ENCODE results near the gene GRID1.

Gene GRID1

DNA sequence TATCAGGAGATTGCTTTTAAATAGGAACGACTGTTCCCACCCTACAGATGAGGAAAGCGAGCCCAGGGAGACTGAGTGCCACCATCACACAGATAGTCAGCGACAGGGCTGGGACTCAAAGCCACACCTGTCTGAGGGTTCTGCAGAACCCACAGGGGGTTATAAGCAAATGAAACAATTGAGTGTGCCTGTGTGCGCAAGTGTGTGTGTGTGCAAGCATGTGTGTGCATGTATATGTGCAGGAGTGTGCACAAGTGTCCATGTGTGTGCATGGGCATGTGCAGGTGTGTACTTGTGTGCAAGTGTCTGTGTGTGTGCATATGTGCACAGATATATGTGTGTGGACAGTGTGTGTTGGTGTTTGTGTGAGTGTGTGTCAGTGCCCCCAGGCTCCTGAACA is 280.2 kb downstream of the GRID1 start:
- Histone ChIP-seq H3K9me2 (replicated peaks; ENCODE audit: insufficient read depth, low read length) (no peaks in the 10 kb centered on the region), H4K20me1 (ENCODE audit: insufficient read depth, low read length) (no peaks in the 10 kb centered on the region), H3K36me3 (replicated peaks; ENCODE audit: insufficient read depth, low read length) (no peaks in the 10 kb centered on the region), H3K79me2 (ENCODE audit: low read length) (no peaks in the 10 kb centered on the region), H2AFZ (ENCODE audit: low read length) (no peak overlapping the region), H3K4me2 (ENCODE audit: low read depth, low read length) (no peak overlapping the region), H3K9me3 (replicated peaks; ENCODE audit: insufficient read depth, low read length) (no peaks in the 10 kb centered on the region), H3K4me3 (ENCODE audit: low read length) (no peak overlapping the region), H3K9ac (ENCODE audit: low read length) (no peak overlapping the region), H3K27ac (ENCODE audit: low read length) (no peak overlapping the region), H3K4me1 (ENCODE audit: low read length) (no peaks in the 10 kb centered on the region), H3F3A (ENCODE audit: insufficient read depth, low read length) (no peaks in the 10 kb centered on the region), H3K27me3 (replicated peaks; ENCODE audit: insufficient read depth, low read length) (no peaks in the 10 kb centered on the region)
- TF ChIP-seq EZH2 (optimal IDR thresholded peaks at IDR 0.05; ENCODE audit: low read depth, low read length) (no peak), EZH2phosphoT487 (IDR thresholded peaks at IDR 0.05; ENCODE audit: low read length) (no peak)
- DNase-seq, result no peak

DNA sequence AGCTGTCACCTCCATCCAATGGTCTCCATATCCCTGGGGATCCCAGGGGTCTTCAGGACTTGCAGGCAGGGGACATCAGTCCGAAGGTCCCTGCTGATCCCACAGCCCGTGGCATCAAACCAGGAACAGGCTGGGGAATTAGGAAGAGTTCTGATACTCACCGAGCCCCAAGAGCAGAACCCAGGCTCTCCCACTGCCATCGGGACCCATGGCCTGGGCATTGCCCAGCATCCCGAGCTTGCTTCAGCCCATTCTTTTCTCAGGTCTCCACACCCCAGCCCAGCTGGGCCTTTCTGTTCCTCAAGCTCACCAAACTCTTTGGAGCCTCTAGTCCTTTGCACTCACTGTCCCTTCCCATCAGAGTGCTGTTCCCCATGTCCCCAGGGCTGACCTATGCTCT is 280.9 kb downstream of the GRID1 start:
- Histone ChIP-seq H3K9me2 (replicated peaks; ENCODE audit: insufficient read depth, low read length) (no peaks in the 10 kb centered on the region), H3K36me3 (replicated peaks; ENCODE audit: insufficient read depth, low read length) (no peaks in the 10 kb centered on the region), H3K4me2 (ENCODE audit: low read depth, low read length) (no peak overlapping the region), H3K27ac (ENCODE audit: low read length) (no peak overlapping the region), H3K4me1 (ENCODE audit: low read length) (no peaks in the 10 kb centered on the region), H3K4me3 (ENCODE audit: low read length) (no peak overlapping the region), H2AFZ (ENCODE audit: low read length) (no peak overlapping the region), H3K27me3 (replicated peaks; ENCODE audit: insufficient read depth, low read length) (no peaks in the 10 kb centered on the region), H3F3A (ENCODE audit: insufficient read depth, low read length) (no peaks in the 10 kb centered on the region), H3K9ac (ENCODE audit: low read length) (no peak overlapping the region), H3K9me3 (replicated peaks; ENCODE audit: insufficient read depth, low read length) (no peaks in the 10 kb centered on the region), H3K79me2 (ENCODE audit: low read length) (no peaks in the 10 kb centered on the region), H4K20me1 (ENCODE audit: insufficient read depth, low read length) (no peaks in the 10 kb centered on the region)
- no peak for DNase-seq
- TF ChIP-seq, protein P1, sequence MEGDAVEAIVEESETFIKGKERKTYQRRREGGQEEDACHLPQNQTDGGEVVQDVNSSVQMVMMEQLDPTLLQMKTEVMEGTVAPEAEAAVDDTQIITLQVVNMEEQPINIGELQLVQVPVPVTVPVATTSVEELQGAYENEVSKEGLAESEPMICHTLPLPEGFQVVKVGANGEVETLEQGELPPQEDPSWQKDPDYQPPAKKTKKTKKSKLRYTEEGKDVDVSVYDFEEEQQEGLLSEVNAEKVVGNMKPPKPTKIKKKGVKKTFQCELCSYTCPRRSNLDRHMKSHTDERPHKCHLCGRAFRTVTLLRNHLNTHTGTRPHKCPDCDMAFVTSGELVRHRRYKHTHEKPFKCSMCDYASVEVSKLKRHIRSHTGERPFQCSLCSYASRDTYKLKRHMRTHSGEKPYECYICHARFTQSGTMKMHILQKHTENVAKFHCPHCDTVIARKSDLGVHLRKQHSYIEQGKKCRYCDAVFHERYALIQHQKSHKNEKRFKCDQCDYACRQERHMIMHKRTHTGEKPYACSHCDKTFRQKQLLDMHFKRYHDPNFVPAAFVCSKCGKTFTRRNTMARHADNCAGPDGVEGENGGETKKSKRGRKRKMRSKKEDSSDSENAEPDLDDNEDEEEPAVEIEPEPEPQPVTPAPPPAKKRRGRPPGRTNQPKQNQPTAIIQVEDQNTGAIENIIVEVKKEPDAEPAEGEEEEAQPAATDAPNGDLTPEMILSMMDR (IDR thresholded peaks at IDR 0.05; ENCODE audit: low read length), result no peak
- TF ChIP-seq EZH2phosphoT487 (IDR thresholded peaks at IDR 0.05; ENCODE audit: low read length) (no peak), EZH2 (optimal IDR thresholded peaks at IDR 0.05; ENCODE audit: low read depth, low read length) (no peak)

DNA sequence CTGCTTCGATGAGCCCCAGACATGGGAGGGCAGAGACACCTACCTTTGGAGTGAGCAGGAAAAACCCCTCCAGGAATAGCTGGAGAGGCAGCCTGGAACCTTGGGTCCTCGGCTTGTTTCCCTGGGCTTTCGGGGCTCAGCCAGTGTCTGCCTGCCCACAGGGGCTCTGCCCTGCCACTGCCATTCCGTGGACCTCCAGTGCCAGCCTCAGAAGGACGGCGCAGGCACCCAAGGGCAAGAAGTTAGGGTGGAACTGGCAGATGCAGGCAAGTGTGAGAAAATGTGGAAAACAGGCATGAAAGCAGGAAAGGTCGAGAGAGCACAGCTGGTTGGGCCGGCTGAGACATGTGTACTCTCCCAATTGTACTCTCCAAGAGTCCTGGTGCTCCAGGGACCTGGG is 281.5 kb downstream of the GRID1 start:
- H2AFZ ChIP-seq (ENCODE audit: low read length), result no peak overlapping the region
- H3K4me3 ChIP-seq (ENCODE audit: low read length), result no peak overlapping the region
- no peak for TF ChIP-seq EZH2phosphoT487 (IDR thresholded peaks at IDR 0.05; ENCODE audit: low read length)
- TF ChIP-seq, protein P1 (IDR thresholded peaks at IDR 0.05; ENCODE audit: low read length), result no peak
- TF ChIP-seq EZH2 (optimal IDR thresholded peaks at IDR 0.05; ENCODE audit: low read depth, low read length), result no peak
- no peaks in the 10 kb centered on the region for H4K20me1 ChIP-seq (ENCODE audit: insufficient read depth, low read length)
- no peaks in the 10 kb centered on the region for H3K27me3 ChIP-seq (replicated peaks; ENCODE audit: insufficient read depth, low read length)
- DNase-seq, result no peak
- no peaks in the 10 kb centered on the region for H3K79me2 ChIP-seq (ENCODE audit: low read length)
- H3K27ac ChIP-seq (ENCODE audit: low read length), result no peak overlapping the region
- H3F3A ChIP-seq (ENCODE audit: insufficient read depth, low read length), result no peaks in the 10 kb centered on the region
- H3K9me3 ChIP-seq (replicated peaks; ENCODE audit: insufficient read depth, low read length), result no peaks in the 10 kb centered on the region
- no peaks in the 10 kb centered on the region for H3K9me2 ChIP-seq (replicated peaks; ENCODE audit: insufficient read depth, low read length)
- H3K36me3 ChIP-seq (replicated peaks; ENCODE audit: insufficient read depth, low read length), result no peaks in the 10 kb centered on the region
- no peaks in the 10 kb centered on the region for H3K4me1 ChIP-seq (ENCODE audit: low read length)
- no peak overlapping the region for H3K9ac ChIP-seq (ENCODE audit: low read length)
- no peak overlapping the region for H3K4me2 ChIP-seq (ENCODE audit: low read depth, low read length)

DNA sequence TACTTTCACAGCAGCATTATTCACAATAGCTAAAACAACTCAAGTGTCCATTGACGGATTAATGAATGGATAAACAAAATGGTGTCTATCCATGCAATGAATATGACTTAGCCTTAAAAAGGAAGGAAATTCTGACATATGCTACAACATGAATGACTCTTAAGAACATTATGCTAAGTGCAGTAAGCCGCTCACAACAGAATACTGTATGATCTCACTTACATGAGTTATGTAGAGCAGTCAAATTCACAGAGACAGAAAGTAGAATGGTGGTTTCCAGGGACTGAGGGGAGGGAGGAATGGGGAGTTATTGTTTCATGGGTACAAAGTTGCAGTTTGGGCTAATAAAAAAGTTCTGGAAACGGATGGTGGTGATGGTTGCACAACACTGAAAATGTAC is 282.0 kb downstream of the GRID1 start:
- no peaks in the 10 kb centered on the region for H3K9me2 ChIP-seq (replicated peaks; ENCODE audit: insufficient read depth, low read length)
- no peaks in the 10 kb centered on the region for H3F3A ChIP-seq (ENCODE audit: insufficient read depth, low read length)
- no peaks in the 10 kb centered on the region for H3K27me3 ChIP-seq (replicated peaks; ENCODE audit: insufficient read depth, low read length)
- no peak overlapping the region for H3K27ac ChIP-seq (ENCODE audit: low read length)
- H3K79me2 ChIP-seq (ENCODE audit: low read length), result no peaks in the 10 kb centered on the region
- no peaks in the 10 kb centered on the region for H4K20me1 ChIP-seq (ENCODE audit: insufficient read depth, low read length)
- no peak for DNase-seq
- no peaks in the 10 kb centered on the region for H3K4me1 ChIP-seq (ENCODE audit: low read length)
- H2AFZ ChIP-seq (ENCODE audit: low read length), result no peak overlapping the region
- H3K4me2 ChIP-seq (ENCODE audit: low read depth, low read length), result no peak overlapping the region
- no peak overlapping the region for H3K9ac ChIP-seq (ENCODE audit: low read length)
- H3K9me3 ChIP-seq (replicated peaks; ENCODE audit: insufficient read depth, low read length), result no peaks in the 10 kb centered on the region
- no peaks in the 10 kb centered on the region for H3K36me3 ChIP-seq (replicated peaks; ENCODE audit: insufficient read depth, low read length)
- H3K4me3 ChIP-seq (ENCODE audit: low read length), result no peak overlapping the region
- TF ChIP-seq EZH2phosphoT487 (IDR thresholded peaks at IDR 0.05; ENCODE audit: low read length) (no peak), EZH2 (optimal IDR thresholded peaks at IDR 0.05; ENCODE audit: low read depth, low read length) (no peak)
- TF ChIP-seq, protein P1 (IDR thresholded peaks at IDR 0.05; ENCODE audit: low read length), result no peak
